Loucy (cell line): Measurements from ENCODE around the gene MAD1L1.

Experiments
- CTCF ChIP-seq: fragments of 200-600 bp; sonication (generic); conservative IDR thresholded peaks from 2 replicates; pipeline ENCODE4 v1.5.1; 2014; ENCODE audit warnings: mild to moderate bottlenecking, antibody characterized with exemption, low read length
- EZH2phosphoT487 ChIP-seq: fragments of 200-600 bp; IDR thresholded peaks from 2 replicates; pipeline ENCODE4 v1.6.1; 2018; ENCODE audit warnings: antibody characterized with exemption, mild to moderate bottlenecking, moderate library complexity, borderline replicate concordance

- TF ChIP-seq CTCF, result no peak
- no peak for TF ChIP-seq EZH2phosphoT487
Observed at GRCh38 chr7:2120251-2120660, 112.5 kb downstream of the MAD1L1 start.
